IMR-90 (cell line): ENCODE results near the gene MYL4. TPM values are rescaled to one million over a fixed set of nuclear protein-coding genes. Genes with fewer than 3 reads are reported as not detected.
A peak's percentile ranks its signal among the peaks of the same experiment; 100 is the strongest.

ENCODE experiments used
- ATAC-seq: fragments of 200-7000 bp; cut with Tn5 transposase; 2 replicates; pipeline ENCODE4 v1.9.1; 2020; ENCODE audit warnings: low read depth, mild to moderate bottlenecking, moderate library complexity
- BruUV-seq: library from RNA; stranded (reverse); fragments of 400-500 nt; replicated peaks from 2 replicates; lab custom pipeline; 2021; lab: Mats Ljungman, UMichigan
- CTCF ChIA-PET: fragments of 300-600 bp; formaldehyde crosslinking; extraction: SDS; loops from one replicate; lab custom pipeline; 2021; ENCODE audit warnings: antibody characterized with exemption; lab: Yijun Ruan, JAX
- POLR2A ChIA-PET: fragments of 300-600 bp; sonication (Branson Sonifier 250); formaldehyde crosslinking; loops from one replicate; lab custom pipeline; 2022; ENCODE audit warnings: antibody characterized with exemption; ENCODE audit not compliant: unreplicated experiment; lab: Charles Lee
- DNase-seq: peaks from one replicate; pipeline ENCODE4 v3.0.0; 2013
- H2AFZ ChIP-seq: replicated peaks from 2 replicates; pipeline ENCODE3; 2013; ENCODE audit warnings: low read length, mild to moderate bottlenecking; ENCODE audit not compliant: poor library complexity
- H2AK5ac ChIP-seq: 2 replicates; pipeline ENCODE4 v1.6.1; 2013; ENCODE audit warnings: low read depth, low read length, inconsistent platforms
- H2AK9ac ChIP-seq: replicated peaks from 2 replicates; pipeline ENCODE3; 2013; ENCODE audit warnings: mild to moderate bottlenecking, low read depth, low read length, moderate library complexity; ENCODE audit not compliant: poor library complexity
- H2BK120ac ChIP-seq: 2 replicates; pipeline ENCODE4 v1.6.1; 2013; ENCODE audit warnings: low read depth, low read length, inconsistent platforms
- H2BK15ac ChIP-seq: 3 replicates; pipeline ENCODE4 v1.6.1; 2013; ENCODE audit warnings: low read depth, low read length, inconsistent platforms
- H2BK20ac ChIP-seq: 2 replicates; pipeline ENCODE4 v1.6.1; 2013; ENCODE audit warnings: low read depth, mild to moderate bottlenecking, inconsistent platforms, low read length, moderate library complexity
- H2BK5ac ChIP-seq: 2 replicates; pipeline ENCODE4 v1.6.1; 2013; ENCODE audit warnings: mild to moderate bottlenecking, low read depth, low read length, inconsistent platforms; ENCODE audit not compliant: poor library complexity, severe bottlenecking
- H3K14ac ChIP-seq: replicated peaks from 2 replicates; pipeline ENCODE4 v1.6.1; 2013; ENCODE audit warnings: low read depth, low read length, inconsistent platforms
- H3K18ac ChIP-seq: 2 replicates; pipeline ENCODE4 v1.6.1; 2013; ENCODE audit warnings: low read depth, low read length, control low read depth
- H3K23ac ChIP-seq: 2 replicates; pipeline ENCODE4 v1.6.1; 2013; ENCODE audit warnings: low read depth, low read length, inconsistent platforms
- H3K27ac ChIP-seq: 2 replicates; pipeline ENCODE4 v1.5.1; 2013; ENCODE audit warnings: mild to moderate bottlenecking, control low read depth, low read length; ENCODE audit not compliant: insufficient read depth
- H3K27me3 ChIP-seq: 2 replicates; pipeline ENCODE4 v1.6.1; 2013; ENCODE audit warnings: low read length; ENCODE audit not compliant: control insufficient read depth, insufficient read depth
- H3K36me3 ChIP-seq: 2 replicates; pipeline ENCODE4 v1.6.1; 2013; ENCODE audit warnings: low read length, mixed read lengths; ENCODE audit not compliant: control insufficient read depth, insufficient read depth
- H3K4ac ChIP-seq: 2 replicates; pipeline ENCODE4 v1.6.1; 2013; ENCODE audit warnings: low read depth, low read length, inconsistent platforms
- H3K4me1 ChIP-seq: 2 replicates; pipeline ENCODE4 v1.6.1; 2013; ENCODE audit warnings: low read length, mixed read lengths; ENCODE audit not compliant: control insufficient read depth, insufficient read depth
- H3K4me2 ChIP-seq: 2 replicates; pipeline ENCODE4 v1.6.1; 2013; ENCODE audit warnings: low read depth, mild to moderate bottlenecking, control low read depth, low read length, moderate library complexity
- H3K4me3 ChIP-seq: 2 replicates; pipeline ENCODE4 v1.5.1; 2013; ENCODE audit warnings: low read depth, mild to moderate bottlenecking, control low read depth, low read length, moderate library complexity; ENCODE audit not compliant: insufficient read depth
- H3K56ac ChIP-seq: 2 replicates; pipeline ENCODE4 v1.6.1; 2013; ENCODE audit warnings: low read length, inconsistent platforms; ENCODE audit not compliant: insufficient read depth; ENCODE audit errors: extremely low read depth
- H3K79me1 ChIP-seq, 2 experiments: 2 replicates each; pipeline ENCODE4 v1.6.1; 2013; ENCODE audit warnings: low read length in 2 of 2, inconsistent platforms in 1 of 2, low read depth in 1 of 2
- H3K9ac ChIP-seq: 2 replicates; pipeline ENCODE4 v1.6.1; 2013; ENCODE audit warnings: low read depth, low read length, control low read depth
- H3K9me1 ChIP-seq: 2 replicates; pipeline ENCODE4 v1.6.1; 2013; ENCODE audit warnings: low read length, inconsistent platforms; ENCODE audit not compliant: insufficient read depth
- H3K9me3 ChIP-seq: 2 replicates; pipeline ENCODE4 v1.6.1; 2013; ENCODE audit warnings: low read length; ENCODE audit not compliant: control insufficient read depth, insufficient read depth
- H4K20me1 ChIP-seq: 2 replicates; pipeline ENCODE4 v1.6.1; 2013; ENCODE audit warnings: low read length, inconsistent platforms; ENCODE audit not compliant: insufficient read depth
- H4K5ac ChIP-seq: 2 replicates; pipeline ENCODE4 v1.6.1; 2013; ENCODE audit warnings: mild to moderate bottlenecking, low read depth, low read length, control low read depth
- H4K8ac ChIP-seq, 2 experiments: 2 replicates each; pipeline ENCODE4 v1.6.1; 2013; ENCODE audit warnings: low read depth in 2 of 2, low read length in 2 of 2, control low read depth in 1 of 2, inconsistent platforms in 1 of 2
- H4K91ac ChIP-seq: 2 replicates; pipeline ENCODE4 v1.6.1; 2013; ENCODE audit warnings: low read depth, low read length, inconsistent platforms; ENCODE audit not compliant: insufficient read depth
- BHLHE40 ChIP-seq: fragments of 150-350 bp; IDR thresholded peaks from 2 replicates; pipeline ENCODE4 v1.6.1; 2016; ENCODE audit warnings: mild to moderate bottlenecking, low read depth, low read length
- CEBPB ChIP-seq: IDR thresholded peaks from 2 replicates; pipeline ENCODE4 v1.6.1; 2012; ENCODE audit warnings: low read depth, low read length, improper control_type of control experiment
- FOS ChIP-seq: fragments of 150-350 bp; IDR thresholded peaks from 2 replicates; pipeline ENCODE4 v1.6.1; 2016; ENCODE audit warnings: low read depth, low read length
- MAFK ChIP-seq: IDR thresholded peaks from 2 replicates; pipeline ENCODE4 v1.6.1; 2012; ENCODE audit warnings: low read depth, low read length, improper control_type of control experiment
- MAZ ChIP-seq: IDR thresholded peaks from 2 replicates; pipeline ENCODE4 v1.6.1; 2012; ENCODE audit warnings: low read depth, mild to moderate bottlenecking, low read length, improper control_type of control experiment, moderate library complexity, borderline replicate concordance
- MXI1 ChIP-seq: IDR thresholded peaks from 2 replicates; pipeline ENCODE4 v1.6.1; 2012; ENCODE audit warnings: low read depth, mild to moderate bottlenecking, low read length, moderate library complexity, borderline replicate concordance
- NFE2L2 ChIP-seq: fragments of 150-350 bp; IDR thresholded peaks from 2 replicates; pipeline ENCODE4 v1.6.1; 2016; ENCODE audit warnings: low read depth, mild to moderate bottlenecking, low read length
- POLR2A ChIP-seq: IDR thresholded peaks from 2 replicates; pipeline ENCODE4 v1.6.1; 2012; ENCODE audit warnings: mild to moderate bottlenecking, low read depth, low read length
- RAD21 ChIP-seq: IDR thresholded peaks from 2 replicates; pipeline ENCODE4 v1.6.1; 2012; ENCODE audit warnings: low read length, improper control_type of control experiment
- RCOR1 ChIP-seq: IDR thresholded peaks from 2 replicates; pipeline ENCODE4 v1.6.1; 2012; ENCODE audit warnings: mild to moderate bottlenecking, low read length, improper control_type of control experiment; ENCODE audit not compliant: insufficient replicate concordance
- RFX5 ChIP-seq: IDR thresholded peaks from 2 replicates; pipeline ENCODE4 v1.8.0; 2012; ENCODE audit warnings: low read depth, mild to moderate bottlenecking, low read length, moderate library complexity
- SMC3 ChIP-seq: fragments of 150-350 bp; IDR thresholded peaks from 2 replicates; pipeline ENCODE4 v1.6.1; 2016; ENCODE audit warnings: low read depth, mild to moderate bottlenecking, antibody characterized with exemption, low read length, moderate library complexity
- WGBS, 2 experiments: methylation state at CpG; one replicate each; pipeline versions ENCODE4 v1.1.5 to v1.1.7; 2013; ENCODE audit warnings: missing lambda C conversion rate in 2 of 2; ENCODE audit not compliant: insufficient read length in 1 of 2; ENCODE audit errors: extremely low coverage in 2 of 2; 5-methylcytosine and 5-hydroxymethylcytosine counted together
- dilution Hi-C: fragments of 300-500 bp; cut with HindIII; formaldehyde crosslinking; loops from one replicate; pipeline ENCODE4 v1.14.3; 2018; ENCODE audit warnings: low sequenced_read_pairs; ENCODE audit not compliant: unreplicated experiment
- in situ Hi-C: fragments of 300-500 bp; cut with MboI; formaldehyde crosslinking; loops from 3 replicates; pipeline ENCODE4 v1.14.3; 2019; ENCODE audit warnings: low sequenced_read_pairs, inconsistent platforms, mixed read lengths
- intact Hi-C: fragments of 100-400 bp; cut with micrococcal nuclease; formaldehyde crosslinking; loops from 2 replicates; pipeline ENCODE4 v1.10.0; 2022
- polyA plus RNA-seq, 3 experiments: library from polyadenylated mRNA; depleted of rRNA; stranded (reverse); fragments of >200 nt; gene quantifications; 2 replicates each; pipeline ENCODE4 v1.2.3, GENCODE V29; 2012; ENCODE audit warnings: low replicate concordance in 1 of 3
- total RNA-seq: library from RNA; depleted of rRNA; stranded (reverse); fragments of >200 nt; gene quantifications from 2 replicates; pipeline ENCODE4 v1.2.3, GENCODE V29; 2012
- TF ChIP-seq, protein P1 (sequence below): fragments of 150-350 bp; IDR thresholded peaks from 2 replicates; pipeline ENCODE4 v1.6.1; 2016; ENCODE audit warnings: low read depth, mild to moderate bottlenecking, low read length, moderate library complexity, borderline replicate concordance
- TF ChIP-seq, protein P2 (sequence below): conservative IDR thresholded peaks from 2 replicates; pipeline ENCODE4 v1.5.1; 2012; ENCODE audit warnings: mild to moderate bottlenecking, low read depth, low read length, improper control_type of control experiment

MYL4 gene
- total and polyA plus RNA-seq, 2 of the 4 experiments (the other 2 are of a cell fraction) = not detected

DNA sequence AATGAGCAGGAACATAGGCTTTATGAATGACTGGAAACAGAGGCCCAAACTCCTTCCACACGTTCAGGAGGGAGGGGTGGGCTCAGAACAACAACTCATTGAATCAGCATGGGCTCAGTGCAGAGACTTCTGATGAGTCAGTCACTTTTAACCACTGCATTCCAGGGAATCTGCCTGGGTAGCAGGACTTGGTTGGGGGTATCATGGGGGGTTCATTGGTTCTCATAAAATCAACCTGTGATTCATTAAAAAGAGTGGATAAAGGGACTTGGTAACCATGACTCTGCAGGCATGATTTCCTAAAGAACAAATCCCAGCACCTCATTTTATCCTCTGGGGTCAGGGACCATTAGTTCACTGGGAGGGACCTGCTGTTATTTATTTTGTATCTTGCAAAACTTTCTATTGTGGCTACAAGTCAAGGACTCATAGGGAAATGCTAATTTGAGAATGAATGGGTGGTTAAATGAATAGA lies 58.2 kb downstream of the MYL4 start:
- no peak overlapping the region; the same call in 1 of the 2 replicates for H3K23ac ChIP-seq
- dilution Hi-C loops = no loop called here
- no peaks in the 10 kb centered on the region for H4K20me1 ChIP-seq
- H2AK9ac ChIP-seq = peak overlapping the region; percentile 56
- BruUV-seq = no TSS peak
- DNase-seq (peak; percentile 94), ATAC-seq (peak; percentile 94)
- peak overlapping the region; percentile 90 for H2BK120ac ChIP-seq
- H4K8ac ChIP-seq = peak overlapping the region in 1 of 2 experiments; percentile 75; a peak in 1 of 4 replicates
- intact Hi-C loops = loop anchor here (2.0 kb wide), 1 partner anchor 27 kb away; no protein-coding TSS in a partner anchor
- no peak for TF ChIP-seq RAD21
- no peak for TF ChIP-seq MXI1
- peak; percentile 81 for TF ChIP-seq MAFK
- no peak for TF ChIP-seq RCOR1
- TF ChIP-seq FOS = peak; percentile 84
- TF ChIP-seq CEBPB = peak; percentile 67
- TF ChIP-seq MAZ = peak; percentile 54; the same call in 1 of the 2 replicates
- TF ChIP-seq BHLHE40 = 0 out of 2 replicates have a peak, but pooled peaks have one; percentile 20
- TF ChIP-seq, protein P1, sequence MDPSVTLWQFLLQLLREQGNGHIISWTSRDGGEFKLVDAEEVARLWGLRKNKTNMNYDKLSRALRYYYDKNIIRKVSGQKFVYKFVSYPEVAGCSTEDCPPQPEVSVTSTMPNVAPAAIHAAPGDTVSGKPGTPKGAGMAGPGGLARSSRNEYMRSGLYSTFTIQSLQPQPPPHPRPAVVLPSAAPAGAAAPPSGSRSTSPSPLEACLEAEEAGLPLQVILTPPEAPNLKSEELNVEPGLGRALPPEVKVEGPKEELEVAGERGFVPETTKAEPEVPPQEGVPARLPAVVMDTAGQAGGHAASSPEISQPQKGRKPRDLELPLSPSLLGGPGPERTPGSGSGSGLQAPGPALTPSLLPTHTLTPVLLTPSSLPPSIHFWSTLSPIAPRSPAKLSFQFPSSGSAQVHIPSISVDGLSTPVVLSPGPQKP = no peak
- TF ChIP-seq RFX5 = peak; percentile 36; the same call in 1 of the 2 replicates
- TF ChIP-seq, protein P2, sequence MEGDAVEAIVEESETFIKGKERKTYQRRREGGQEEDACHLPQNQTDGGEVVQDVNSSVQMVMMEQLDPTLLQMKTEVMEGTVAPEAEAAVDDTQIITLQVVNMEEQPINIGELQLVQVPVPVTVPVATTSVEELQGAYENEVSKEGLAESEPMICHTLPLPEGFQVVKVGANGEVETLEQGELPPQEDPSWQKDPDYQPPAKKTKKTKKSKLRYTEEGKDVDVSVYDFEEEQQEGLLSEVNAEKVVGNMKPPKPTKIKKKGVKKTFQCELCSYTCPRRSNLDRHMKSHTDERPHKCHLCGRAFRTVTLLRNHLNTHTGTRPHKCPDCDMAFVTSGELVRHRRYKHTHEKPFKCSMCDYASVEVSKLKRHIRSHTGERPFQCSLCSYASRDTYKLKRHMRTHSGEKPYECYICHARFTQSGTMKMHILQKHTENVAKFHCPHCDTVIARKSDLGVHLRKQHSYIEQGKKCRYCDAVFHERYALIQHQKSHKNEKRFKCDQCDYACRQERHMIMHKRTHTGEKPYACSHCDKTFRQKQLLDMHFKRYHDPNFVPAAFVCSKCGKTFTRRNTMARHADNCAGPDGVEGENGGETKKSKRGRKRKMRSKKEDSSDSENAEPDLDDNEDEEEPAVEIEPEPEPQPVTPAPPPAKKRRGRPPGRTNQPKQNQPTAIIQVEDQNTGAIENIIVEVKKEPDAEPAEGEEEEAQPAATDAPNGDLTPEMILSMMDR = no peak
- peak; percentile 61 for TF ChIP-seq NFE2L2
- no peak for TF ChIP-seq POLR2A
- TF ChIP-seq SMC3 = peak; percentile 2; the same call in 1 of the 2 replicates
- H3K4ac ChIP-seq = peak overlapping the region; percentile 89
- H3K79me1 ChIP-seq = peaks cover 25 to 52% of the 10 kb centered on the region in 2 experiments
- H3K27me3 ChIP-seq = no peaks in the 10 kb centered on the region
- CTCF ChIA-PET = interaction anchor here (0.8 kb wide), 1 partner anchor 18 kb away, joined by 3 read pairs; no protein-coding TSS in a partner anchor
- peaks cover 22% of the 10 kb centered on the region for H3K9me1 ChIP-seq
- WGBS, 2 experiments = no CpG with 5 or more reads among the region's 1 CpG
- H2BK20ac ChIP-seq = peak overlapping the region; percentile 81; the same call in 1 of the 2 replicates
- peak overlapping the region; percentile 46 for H2AFZ ChIP-seq
- peak overlapping the region; percentile 79; the same call in 1 of the 2 replicates for H3K18ac ChIP-seq
- POLR2A ChIA-PET = no interaction called here
- no peaks in the 10 kb centered on the region for H3K9me3 ChIP-seq
- peak overlapping the region; percentile 94 for H2BK5ac ChIP-seq
- H3K4me2 ChIP-seq = no peak overlapping the region
- H2AK5ac ChIP-seq = peak overlapping the region; percentile 83; the same call in 1 of the 2 replicates
- peak overlapping the region; percentile 67 for H3K27ac ChIP-seq
- 0 out of 3 replicates have a peak overlapping the region, but pooled peaks have one; percentile 89 for H2BK15ac ChIP-seq
- no peak overlapping the region for H3K9ac ChIP-seq
- H3K56ac ChIP-seq = no peak overlapping the region
- peak overlapping the region; percentile 80 for H4K91ac ChIP-seq
- H4K5ac ChIP-seq = no peak overlapping the region
- H3K4me1 ChIP-seq = peaks cover 12% of the 10 kb centered on the region
- no peak overlapping the region for H3K14ac ChIP-seq
- H3K4me3 ChIP-seq = no peak overlapping the region
- in situ Hi-C loops = no loop called here
- no peaks in the 10 kb centered on the region for H3K36me3 ChIP-seq
